ENCODE measurements around the gene FILIP1L. TPM values are rescaled to one million over a fixed set of nuclear protein-coding genes. Genes with fewer than 3 reads are reported as not detected.

Gene FILIP1L
- total and polyA plus RNA-seq, 2 of the 13 experiments (the other 11 are each of a cell fraction or from before 2014, with no cell fraction given): 8.1 to 187 TPM

DNA sequence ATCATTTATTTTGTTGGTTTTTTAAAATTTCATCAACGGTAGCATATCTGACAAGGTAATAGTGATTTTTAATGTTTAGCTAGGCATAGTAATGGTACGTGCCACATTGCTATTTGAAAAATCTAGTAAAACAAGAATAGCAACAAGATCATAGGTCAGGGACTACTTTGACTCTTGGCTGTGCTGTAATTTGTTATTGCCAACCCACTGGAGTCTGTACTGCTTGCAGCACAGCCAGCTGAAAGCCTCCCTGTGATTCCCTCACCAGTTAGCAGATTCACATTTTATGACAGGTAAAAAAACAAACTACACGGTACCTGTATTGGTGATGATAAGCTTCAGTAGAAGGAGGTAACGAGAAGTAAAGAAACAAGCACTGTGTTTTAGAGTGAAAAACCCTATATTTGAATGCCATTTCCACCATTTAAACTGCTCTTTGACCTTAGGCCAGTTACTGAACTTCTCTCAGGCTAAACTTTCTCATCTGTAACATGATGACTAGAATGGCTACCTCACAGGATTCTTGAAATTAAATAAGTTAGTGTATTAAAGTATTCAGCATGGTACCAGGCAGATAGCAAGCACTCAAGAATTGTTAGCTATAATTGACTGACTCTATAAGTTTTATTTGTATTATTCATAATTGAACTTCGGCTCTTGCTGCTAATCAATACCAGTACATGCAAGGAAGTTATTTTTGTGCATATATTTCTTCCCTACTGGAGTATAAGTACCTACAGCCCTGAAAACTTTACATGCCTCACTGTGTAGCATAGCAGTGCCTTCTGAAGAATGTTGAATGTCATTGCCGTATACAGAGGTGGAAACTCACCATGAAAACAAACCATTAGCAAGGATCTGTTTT, 16.1 kb downstream of the FILIP1L start (continued):
- TF ChIP-seq, protein P1, sequence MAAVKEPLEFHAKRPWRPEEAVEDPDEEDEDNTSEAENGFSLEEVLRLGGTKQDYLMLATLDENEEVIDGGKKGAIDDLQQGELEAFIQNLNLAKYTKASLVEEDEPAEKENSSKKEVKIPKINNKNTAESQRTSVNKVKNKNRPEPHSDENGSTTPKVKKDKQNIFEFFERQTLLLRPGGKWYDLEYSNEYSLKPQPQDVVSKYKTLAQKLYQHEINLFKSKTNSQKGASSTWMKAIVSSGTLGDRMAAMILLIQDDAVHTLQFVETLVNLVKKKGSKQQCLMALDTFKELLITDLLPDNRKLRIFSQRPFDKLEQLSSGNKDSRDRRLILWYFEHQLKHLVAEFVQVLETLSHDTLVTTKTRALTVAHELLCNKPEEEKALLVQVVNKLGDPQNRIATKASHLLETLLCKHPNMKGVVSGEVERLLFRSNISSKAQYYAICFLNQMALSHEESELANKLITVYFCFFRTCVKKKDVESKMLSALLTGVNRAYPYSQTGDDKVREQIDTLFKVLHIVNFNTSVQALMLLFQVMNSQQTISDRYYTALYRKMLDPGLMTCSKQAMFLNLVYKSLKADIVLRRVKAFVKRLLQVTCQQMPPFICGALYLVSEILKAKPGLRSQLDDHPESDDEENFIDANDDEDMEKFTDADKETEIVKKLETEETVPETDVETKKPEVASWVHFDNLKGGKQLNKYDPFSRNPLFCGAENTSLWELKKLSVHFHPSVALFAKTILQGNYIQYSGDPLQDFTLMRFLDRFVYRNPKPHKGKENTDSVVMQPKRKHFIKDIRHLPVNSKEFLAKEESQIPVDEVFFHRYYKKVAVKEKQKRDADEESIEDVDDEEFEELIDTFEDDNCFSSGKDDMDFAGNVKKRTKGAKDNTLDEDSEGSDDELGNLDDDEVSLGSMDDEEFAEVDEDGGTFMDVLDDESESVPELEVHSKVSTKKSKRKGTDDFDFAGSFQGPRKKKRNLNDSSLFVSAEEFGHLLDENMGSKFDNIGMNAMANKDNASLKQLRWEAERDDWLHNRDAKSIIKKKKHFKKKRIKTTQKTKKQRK (IDR thresholded peaks at IDR 0.05; ENCODE audit: low read length): no peak
- TF ChIP-seq ZNF335 (CRISPR knock-in tag; IDR thresholded peaks at IDR 0.05): no peak
- TF ChIP-seq, protein P2, sequence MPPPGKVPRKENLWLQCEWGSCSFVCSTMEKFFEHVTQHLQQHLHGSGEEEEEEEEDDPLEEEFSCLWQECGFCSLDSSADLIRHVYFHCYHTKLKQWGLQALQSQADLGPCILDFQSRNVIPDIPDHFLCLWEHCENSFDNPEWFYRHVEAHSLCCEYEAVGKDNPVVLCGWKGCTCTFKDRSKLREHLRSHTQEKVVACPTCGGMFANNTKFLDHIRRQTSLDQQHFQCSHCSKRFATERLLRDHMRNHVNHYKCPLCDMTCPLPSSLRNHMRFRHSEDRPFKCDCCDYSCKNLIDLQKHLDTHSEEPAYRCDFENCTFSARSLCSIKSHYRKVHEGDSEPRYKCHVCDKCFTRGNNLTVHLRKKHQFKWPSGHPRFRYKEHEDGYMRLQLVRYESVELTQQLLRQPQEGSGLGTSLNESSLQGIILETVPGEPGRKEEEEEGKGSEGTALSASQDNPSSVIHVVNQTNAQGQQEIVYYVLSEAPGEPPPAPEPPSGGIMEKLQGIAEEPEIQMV (CRISPR knock-in tag; IDR thresholded peaks at IDR 0.05; ENCODE audit: low read depth): no peak
- TF ChIP-seq SSRP1 (CRISPR knock-in tag; IDR thresholded peaks at IDR 0.05): no peak
- no peak for TF ChIP-seq MLLT10 (CRISPR knock-in tag; IDR thresholded peaks at IDR 0.05)
- no peak for TF ChIP-seq REPIN1 (CRISPR knock-in tag; IDR thresholded peaks at IDR 0.05; ENCODE audit: borderline replicate concordance, low read depth)
- peak; percentile 76; the same call in 1 of the 2 replicates for TF ChIP-seq SALL1 (CRISPR knock-in tag; IDR thresholded peaks at IDR 0.05)
- no peak for TF ChIP-seq ZNF737 (CRISPR knock-in tag; IDR thresholded peaks at IDR 0.05; ENCODE audit: borderline replicate concordance)
- no peak for TF ChIP-seq ZNF550 (CRISPR knock-in tag; IDR thresholded peaks at IDR 0.05; ENCODE audit: borderline replicate concordance)
- TF ChIP-seq CBX1 (IDR thresholded peaks at IDR 0.05; ENCODE audit: low read depth): no peak
- TF ChIP-seq ZNF816 (CRISPR knock-in tag; IDR thresholded peaks at IDR 0.05; ENCODE audit: borderline replicate concordance): no peak
- TF ChIP-seq MIER3 (CRISPR knock-in tag; IDR thresholded peaks at IDR 0.05; ENCODE audit: borderline replicate concordance): 0 out of 2 replicates have a peak, but pooled peaks have one; percentile 40
- no peak for TF ChIP-seq KLF16 (CRISPR knock-in tag; IDR thresholded peaks at IDR 0.05)
- TF ChIP-seq ZNF703 (CRISPR knock-in tag; IDR thresholded peaks at IDR 0.05; ENCODE audit: borderline replicate concordance): no peak
- no peak for TF ChIP-seq MEIS1 (CRISPR knock-in tag; IDR thresholded peaks at IDR 0.05; ENCODE audit: borderline replicate concordance)
- no peak for TF ChIP-seq ZNF747 (CRISPR knock-in tag; IDR thresholded peaks at IDR 0.05; ENCODE audit: borderline replicate concordance)
- no peak for TF ChIP-seq IRX3 (CRISPR knock-in tag; IDR thresholded peaks at IDR 0.05; ENCODE audit: borderline replicate concordance, low read depth)
- TF ChIP-seq JUN (CRISPR knock-in tag; IDR thresholded peaks at IDR 0.05): no peak
- no peak for TF ChIP-seq ETV6 (CRISPR knock-in tag; conservative IDR thresholded peaks at IDR 0.05)

All from HepG2 (cell line).